Panc1 (cell line): ENCODE results near the gene FAT2. TPM values are rescaled to one million over a fixed set of nuclear protein-coding genes. Genes with fewer than 3 reads are reported as not detected.

Experiments
- ATAC-seq: fragments of 200-7000 bp; cut with Tn5 transposase; 2 replicates; pipeline ENCODE4 v1.9.1; 2020; ENCODE audit warnings: mild to moderate bottlenecking, moderate library complexity
- BruUV-seq: library from RNA; stranded (reverse); fragments of 400-500 nt; replicated peaks from 2 replicates; lab custom pipeline; 2021; lab: Mats Ljungman, UMichigan
- CTCF ChIA-PET: fragments of 300-600 bp; sonication (Branson Sonifier 250); formaldehyde crosslinking; loops from one replicate; lab custom pipeline; 2022; ENCODE audit warnings: antibody characterized with exemption; lab: Charles Lee
- POLR2A ChIA-PET: fragments of 300-600 bp; sonication (Branson Sonifier 250); formaldehyde crosslinking; loops from one replicate; lab custom pipeline; 2022; ENCODE audit warnings: antibody characterized with exemption; lab: Charles Lee
- DNase-seq: peaks from one replicate; pipeline ENCODE4 v3.0.0-alpha.2; 2010; ENCODE audit warnings: low read depth, low spot score
- H3K27ac ChIP-seq: 2 replicates; pipeline ENCODE4 v1.5.1; 2011; ENCODE audit warnings: mild to moderate bottlenecking, low read length, inconsistent platforms
- H3K27me3 ChIP-seq: fragments of 200-500 bp; sonication (Bioruptor generic); 2 replicates; pipeline ENCODE4 v1.6.0; 2014; ENCODE audit warnings: low read length, inconsistent platforms; ENCODE audit not compliant: control insufficient read depth, insufficient read depth
- H3K36me3 ChIP-seq: fragments of 200-500 bp; sonication (Bioruptor generic); 2 replicates; pipeline ENCODE4 v1.5.1; 2014; ENCODE audit warnings: inconsistent platforms, mild to moderate bottlenecking, low read length, moderate library complexity; ENCODE audit not compliant: control insufficient read depth, insufficient read depth
- H3K4me1 ChIP-seq: 2 replicates; pipeline ENCODE4 v1.5.1; 2011; ENCODE audit warnings: inconsistent platforms, mild to moderate bottlenecking, low read length, moderate library complexity; ENCODE audit not compliant: control insufficient read depth, insufficient read depth
- H3K4me3 ChIP-seq, 2 experiments: 2 replicates each; pipeline ENCODE4 v1.5.1; 2011 to 2012; ENCODE audit warnings: low read depth in 2 of 2, low read length in 2 of 2, mild to moderate bottlenecking in 2 of 2, inconsistent platforms in 1 of 2, moderate library complexity in 1 of 2
- H3K9me3 ChIP-seq: fragments of 200-500 bp; sonication (Bioruptor generic); 2 replicates; pipeline ENCODE4 v1.5.1; 2014; ENCODE audit warnings: low read depth, mild to moderate bottlenecking, inconsistent platforms, low read length, moderate library complexity; ENCODE audit not compliant: control insufficient read depth, insufficient read depth
- POLR2AphosphoS5 ChIP-seq: IDR thresholded peaks from 2 replicates; pipeline ENCODE4 v1.6.1; 2012; ENCODE audit warnings: mild to moderate bottlenecking, low read depth, low read length, moderate library complexity
- REST ChIP-seq, 2 experiments: IDR thresholded peaks; 2 replicates each; pipeline ENCODE4 v1.6.1; 2011 to 2012; ENCODE audit warnings: low read depth in 2 of 2, control low read depth in 1 of 2, low read length in 1 of 2, mild to moderate bottlenecking in 1 of 2, moderate library complexity in 1 of 2; ENCODE audit not compliant: insufficient read depth in 1 of 2
- SIN3A ChIP-seq: IDR thresholded peaks from 2 replicates; pipeline ENCODE4 v1.6.1; 2012; ENCODE audit warnings: low read depth, mild to moderate bottlenecking, low read length, moderate library complexity, borderline replicate concordance; ENCODE audit not compliant: insufficient read depth
- TCF7L2 ChIP-seq: IDR thresholded peaks from 2 replicates; pipeline ENCODE4 v1.6.1; 2011; ENCODE audit warnings: mild to moderate bottlenecking, low read depth, low read length, inconsistent platforms
- in situ Hi-C: cut with HindIII; loops from 2 replicates; pipeline ENCODE4 v1.10.0; 2016; ENCODE audit warnings: low sequenced_read_pairs, low pct_unique_long_range_greater_than_20kb
- intact Hi-C: fragments of 100-400 bp; cut with micrococcal nuclease; formaldehyde crosslinking; loops from one replicate; pipeline ENCODE4 v1.10.0; 2022; ENCODE audit not compliant: unreplicated experiment
- total RNA-seq: library from RNA; stranded (reverse); gene quantifications from one replicate; pipeline ENCODE4 v1.2.1, GENCODE V29; 2021; ENCODE audit not compliant: unreplicated experiment
- TF ChIP-seq, protein P1 (sequence below): fragments of 450-650 bp; IDR thresholded peaks from 2 replicates; pipeline ENCODE4 v1.5.1; 2017; ENCODE audit warnings: mild to moderate bottlenecking

The FAT2 gene
- total RNA-seq, 1 experiment from 2014 or later, result not detected

GRCh38 chr5:151581347-151581746 lies 9.8 kb downstream of the FAT2 start:
- no peak for DNase-seq
- Histone ChIP-seq H3K27ac (no peak overlapping the region), H3K36me3 (no peaks in the 10 kb centered on the region), H3K9me3 (no peaks in the 10 kb centered on the region), H3K27me3 (no peaks in the 10 kb centered on the region), H3K4me3 (no peak overlapping the region), H3K4me1 (no peaks in the 10 kb centered on the region)
- no TSS peak for BruUV-seq
- TF ChIP-seq, protein P1, sequence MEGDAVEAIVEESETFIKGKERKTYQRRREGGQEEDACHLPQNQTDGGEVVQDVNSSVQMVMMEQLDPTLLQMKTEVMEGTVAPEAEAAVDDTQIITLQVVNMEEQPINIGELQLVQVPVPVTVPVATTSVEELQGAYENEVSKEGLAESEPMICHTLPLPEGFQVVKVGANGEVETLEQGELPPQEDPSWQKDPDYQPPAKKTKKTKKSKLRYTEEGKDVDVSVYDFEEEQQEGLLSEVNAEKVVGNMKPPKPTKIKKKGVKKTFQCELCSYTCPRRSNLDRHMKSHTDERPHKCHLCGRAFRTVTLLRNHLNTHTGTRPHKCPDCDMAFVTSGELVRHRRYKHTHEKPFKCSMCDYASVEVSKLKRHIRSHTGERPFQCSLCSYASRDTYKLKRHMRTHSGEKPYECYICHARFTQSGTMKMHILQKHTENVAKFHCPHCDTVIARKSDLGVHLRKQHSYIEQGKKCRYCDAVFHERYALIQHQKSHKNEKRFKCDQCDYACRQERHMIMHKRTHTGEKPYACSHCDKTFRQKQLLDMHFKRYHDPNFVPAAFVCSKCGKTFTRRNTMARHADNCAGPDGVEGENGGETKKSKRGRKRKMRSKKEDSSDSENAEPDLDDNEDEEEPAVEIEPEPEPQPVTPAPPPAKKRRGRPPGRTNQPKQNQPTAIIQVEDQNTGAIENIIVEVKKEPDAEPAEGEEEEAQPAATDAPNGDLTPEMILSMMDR, result no peak
- TF ChIP-seq TCF7L2 (no peak), REST (IDR thresholded peaks at IDR 0.05; ENCODE audit: insufficient read depth in 1 of 2, low read depth in 2 of 2, low read length in 1 of 2) (no peak), SIN3A (no peak), POLR2AphosphoS5 (no peak)
- in situ Hi-C loops, result no loop called here
- CTCF ChIA-PET, result no interaction called here
- intact Hi-C loops, result no loop called here
- no peak for ATAC-seq
- POLR2A ChIA-PET, result no interaction called here

GRCh38 chr5:151580858-151581257 lies 10.3 kb downstream of the FAT2 start:
- Histone ChIP-seq H3K9me3 (no peaks in the 10 kb centered on the region), H3K27ac (no peak overlapping the region), H3K36me3 (no peaks in the 10 kb centered on the region), H3K4me1 (no peaks in the 10 kb centered on the region), H3K4me3 (no peak overlapping the region), H3K27me3 (no peaks in the 10 kb centered on the region; the same call in 1 of the 2 replicates)
- in situ Hi-C loops, result no loop called here
- DNase-seq (no peak), ATAC-seq (no peak)
- ChIA-PET CTCF (no interaction called here), POLR2A (no interaction called here)
- intact Hi-C loops, result no loop called here
- no TSS peak for BruUV-seq
- TF ChIP-seq TCF7L2 (no peak), REST (IDR thresholded peaks at IDR 0.05; ENCODE audit: insufficient read depth in 1 of 2, low read depth in 2 of 2, low read length in 1 of 2) (no peak), POLR2AphosphoS5 (no peak), SIN3A (no peak)
- TF ChIP-seq, protein P1, result no peak
